Measurements from ENCODE around the gene PRTFDC1.
A peak's percentile ranks its signal among the peaks of the same experiment; 100 is the strongest.
"Not testable (repeated sequence)": the region's sequence is repeated elsewhere in the genome, so short reads cannot be mapped to it uniquely, and the experiment has no call there.

PRTFDC1 gene

DNA sequence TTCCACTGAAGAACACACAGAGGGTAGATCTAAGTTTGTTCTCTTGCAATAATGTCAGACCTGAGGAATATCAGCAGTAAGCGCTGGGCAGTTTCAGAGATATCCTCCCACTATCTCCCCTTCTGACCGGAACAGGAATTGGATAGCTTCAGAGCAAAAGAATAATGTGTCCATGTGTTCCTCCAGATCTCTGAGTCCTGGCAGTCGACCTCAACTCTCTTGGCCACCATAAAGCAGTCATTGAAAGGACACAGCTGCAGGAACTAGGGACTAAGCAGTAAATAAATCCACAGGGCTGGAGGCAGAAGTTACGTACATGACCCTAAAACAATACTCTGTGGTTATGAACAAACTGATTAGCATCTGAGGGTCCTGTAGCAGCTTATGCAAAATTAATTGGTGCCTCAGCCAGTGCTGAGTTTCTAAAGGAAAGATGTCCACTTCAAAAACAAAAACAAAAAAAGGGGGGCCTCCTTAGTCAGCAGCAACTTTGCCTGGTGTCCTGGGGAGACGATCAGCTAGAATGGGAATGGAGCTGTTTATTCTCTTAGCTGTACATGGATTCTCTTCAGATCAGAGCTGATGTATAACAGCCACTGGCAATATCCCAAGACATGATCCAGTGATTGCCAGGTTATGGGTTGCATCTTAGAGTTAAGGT lies 6.4 kb upstream of the PRTFDC1 start:
- no peak overlapping the region for H3K4me3 ChIP-seq (ENCODE audit: low read depth, low read length)
- no peak for TF ChIP-seq CTCF (IDR thresholded peaks at IDR 0.05; ENCODE audit: low read depth, low read length, missing control alignments)
- DNase-seq (ENCODE audit: low read depth): no peak

- TF ChIP-seq CTCF (IDR thresholded peaks at IDR 0.05; ENCODE audit: low read depth, low read length, missing control alignments): no peak
- H3K4me3 ChIP-seq (ENCODE audit: low read depth, low read length): no peak overlapping the region
- no peak for DNase-seq (ENCODE audit: low read depth)
These were observed 5.8 kb upstream of the PRTFDC1 start for GRCh38 chr10:24958091-24958720.

DNA sequence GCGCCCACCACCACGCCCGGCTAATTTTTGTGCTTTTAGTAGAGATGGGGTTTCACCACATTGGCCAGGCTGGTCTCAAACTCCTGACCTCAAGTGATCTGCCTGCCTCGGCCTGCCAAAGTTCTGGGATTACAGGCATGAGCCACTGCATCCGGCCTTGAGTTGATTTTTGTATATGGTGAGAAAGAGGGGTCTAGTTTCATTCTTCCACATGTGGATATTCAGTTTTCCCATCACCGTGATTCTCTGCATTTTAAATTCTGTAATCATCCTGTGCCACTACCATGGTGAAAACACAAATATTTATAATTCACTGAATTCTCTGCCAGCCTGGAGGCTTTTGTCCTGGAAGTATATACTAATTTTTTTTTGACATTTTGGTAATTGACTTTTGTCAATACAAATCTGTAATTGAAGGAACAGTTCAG lies 5.2 kb upstream of the PRTFDC1 start:
- not testable (repeated sequence) for DNase-seq (ENCODE audit: low read depth)

DNA sequence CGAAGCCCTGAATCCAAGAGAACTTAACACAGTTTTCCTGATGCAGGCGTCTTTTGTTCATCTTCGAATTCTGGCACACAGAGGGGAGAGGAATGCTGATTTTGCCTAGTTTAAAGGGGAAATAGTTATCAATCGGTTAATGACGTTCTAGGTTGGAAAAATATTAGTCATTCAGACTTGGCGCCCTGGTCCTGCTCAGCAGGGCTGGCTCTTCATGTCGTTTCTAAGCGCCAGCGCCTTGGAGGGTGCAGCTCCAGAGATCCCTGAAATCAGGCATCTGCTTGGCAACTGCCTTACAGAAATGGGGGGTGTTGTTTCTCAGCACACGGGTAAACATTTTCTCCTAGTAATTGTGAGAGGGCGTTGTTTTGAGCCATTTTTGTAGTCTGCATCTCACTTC lies 1.3 kb upstream of the PRTFDC1 start:
- no peak for DNase-seq (ENCODE audit: low read depth)
- H3K4me3 ChIP-seq (ENCODE audit: low read depth, low read length): no peak overlapping the region
- TF ChIP-seq CTCF (IDR thresholded peaks at IDR 0.05; ENCODE audit: low read depth, low read length, missing control alignments): no peak

More for the DNA sequence above, 5.2 kb upstream of the PRTFDC1 start:
- H3K4me3 ChIP-seq (ENCODE audit: low read depth, low read length): not testable (repeated sequence)

DNA sequence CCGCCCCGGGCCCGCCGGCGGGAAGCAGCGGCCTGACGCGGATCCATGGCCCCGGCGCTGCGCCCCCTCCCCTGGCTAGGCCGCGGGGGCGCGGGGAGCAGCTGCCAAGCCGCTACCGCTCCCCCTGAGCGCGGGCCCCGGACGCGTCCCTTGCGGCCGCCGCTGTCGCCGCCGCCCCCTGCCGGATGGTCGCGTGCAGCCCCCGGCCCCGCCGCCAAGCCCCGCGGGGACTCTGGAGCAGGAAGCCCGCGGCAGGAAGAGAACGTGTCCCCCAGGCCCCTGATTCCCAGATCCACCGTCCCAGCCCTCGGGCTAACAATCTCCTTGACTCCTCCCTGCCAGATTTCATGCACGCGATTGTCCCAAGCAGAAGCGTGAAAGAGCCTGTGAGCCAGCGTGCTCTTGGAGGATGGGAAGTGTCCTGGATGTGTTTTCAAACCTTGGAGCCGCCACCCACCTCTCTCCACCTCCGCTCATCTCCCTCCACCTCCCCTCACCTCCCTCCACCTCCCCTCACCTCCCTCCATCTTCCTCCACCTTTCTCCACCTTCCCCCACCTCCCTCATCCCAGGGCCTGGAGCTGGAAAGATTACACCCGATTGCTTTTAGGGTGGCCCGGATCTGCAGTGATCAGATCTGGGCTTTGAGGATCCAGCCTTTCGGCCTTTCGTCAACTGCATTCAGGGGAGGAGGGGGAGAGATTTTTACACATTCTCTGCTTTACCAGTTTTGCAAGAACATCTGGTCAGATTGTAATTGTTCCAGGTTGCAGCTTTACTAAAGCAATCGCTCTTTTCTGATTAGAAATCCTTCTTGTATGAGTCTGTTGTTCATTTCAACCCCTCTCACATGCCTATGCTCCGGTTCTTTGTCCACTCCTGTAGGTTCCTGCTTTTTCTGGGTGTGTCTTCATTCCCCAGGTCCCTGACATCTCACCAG lies 570 bp upstream of the PRTFDC1 start:
- DNase-seq (ENCODE audit: low read depth): no peak
- peak overlapping the region; percentile 62 for H3K4me3 ChIP-seq (ENCODE audit: low read depth, low read length)
- TF ChIP-seq CTCF (IDR thresholded peaks at IDR 0.05; ENCODE audit: low read depth, low read length, missing control alignments): peak; percentile 49

DNA sequence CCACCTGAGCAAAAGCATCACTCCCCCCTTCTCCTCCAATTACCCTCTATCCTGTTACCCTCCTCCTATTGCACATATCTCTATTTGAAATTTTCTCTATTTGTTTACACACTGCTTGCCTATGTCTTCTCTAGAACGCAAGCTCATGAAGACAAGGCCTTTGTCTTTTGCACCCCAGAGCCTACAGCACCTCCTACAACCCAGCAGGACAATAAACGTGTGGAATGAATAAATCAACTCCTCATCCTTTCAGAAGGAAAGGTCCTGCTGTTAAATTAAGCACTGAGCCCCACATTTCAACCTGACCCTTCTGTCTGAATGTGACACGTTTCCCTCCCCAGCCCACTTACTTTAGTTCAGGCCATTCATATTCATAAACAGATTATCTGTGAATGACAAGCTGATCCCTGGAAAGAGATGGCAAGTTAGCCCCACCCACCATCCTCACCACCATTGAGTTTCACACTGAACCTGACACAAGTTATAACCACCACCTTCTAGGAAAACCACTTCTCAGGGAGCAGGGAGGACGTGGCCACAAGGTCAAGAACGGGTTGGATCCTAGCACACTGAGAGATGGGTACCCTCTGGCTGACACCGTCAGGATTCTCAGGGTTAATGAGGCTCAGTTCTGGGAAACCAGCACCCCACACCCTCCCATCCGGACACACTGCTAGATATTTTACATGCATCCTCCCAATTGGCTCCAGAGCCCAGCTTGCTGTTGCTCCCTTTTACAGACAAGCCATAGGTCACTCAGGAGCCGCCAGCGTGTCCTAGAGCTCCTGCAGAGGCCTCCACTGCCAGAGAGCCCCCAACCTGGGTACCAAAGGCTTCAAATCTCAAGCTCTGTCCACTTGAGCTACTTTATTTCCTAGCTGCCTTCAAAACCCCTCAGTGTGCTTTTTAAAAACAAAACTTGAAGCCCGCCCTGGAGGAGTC lies 934 bp downstream of the PRTFDC1 start:
- peak overlapping the region; percentile 62 for H3K4me3 ChIP-seq (ENCODE audit: low read depth, low read length)
- TF ChIP-seq CTCF (IDR thresholded peaks at IDR 0.05; ENCODE audit: low read depth, low read length, missing control alignments): no peak
- DNase-seq (ENCODE audit: low read depth): no peak

Measured in GM12864 (cell line).